ENCODE measurements around the gene FBXL7. TPM values are rescaled to one million over a fixed set of nuclear protein-coding genes. Genes with fewer than 3 reads are reported as not detected.

Gene FBXL7
- total and polyA plus RNA-seq, 2 donors (not counting 3 experiments of a cell fraction or from before 2014, with no cell fraction given): 23.5 to 32.2 TPM

- intact Hi-C loops (cut with micrococcal nuclease): no loop called here
- TF ChIP-seq FOS (IDR thresholded peaks at IDR 0.05; ENCODE audit: borderline replicate concordance, insufficient read depth, low read length): no peak
- no peak for TF ChIP-seq POLR2AphosphoS5 (IDR thresholded peaks at IDR 0.05; ENCODE audit: insufficient read depth, low read depth, low read length)
- no peak for TF ChIP-seq MAX (IDR thresholded peaks at IDR 0.05; ENCODE audit: insufficient read depth, insufficient read length)
- TF ChIP-seq MYC (IDR thresholded peaks at IDR 0.05; ENCODE audit: low read depth, low read length): no peak
- TF ChIP-seq POLR2A (IDR thresholded peaks at IDR 0.05; ENCODE audit: low read depth, low read length): no peak
- no peak for TF ChIP-seq JUN (IDR thresholded peaks at IDR 0.05; ENCODE audit: borderline replicate concordance, insufficient read depth, insufficient read length, low read depth)
- no peak for TF ChIP-seq EZH2 (IDR thresholded peaks at IDR 0.05; ENCODE audit: borderline replicate concordance, low read depth, low read length, severe bottlenecking)
- no peak for TF ChIP-seq GATA2 (IDR thresholded peaks at IDR 0.05; ENCODE audit: insufficient read depth, insufficient read length, low read depth, low read length)
- no peak for TF ChIP-seq CTCF (IDR thresholded peaks at IDR 0.05; ENCODE audit: extremely low read depth in 1 of 2, insufficient read depth in 1 of 2, low read depth in 1 of 2, low read length in 2 of 2)
- H3K27ac ChIP-seq (ENCODE audit: insufficient read depth, low read depth, low read length): no peak overlapping the region
- POLR2A ChIA-PET: no interaction called here
- H3K4me3 ChIP-seq (replicated peaks in 1 of 3; ENCODE audit: insufficient read depth in 1 of 3, low read depth in 1 of 3, low read length in 3 of 3): no peak overlapping the region
- FAIRE-seq (no peak), DNase-seq (ENCODE audit: low read depth, low spot score) (no peak)
- no peaks in the 10 kb centered on the region for H3K9me1 ChIP-seq (replicated peaks; ENCODE audit: control insufficient read depth, extremely low read depth, insufficient read depth, low read length)
- H3K4me2 ChIP-seq (ENCODE audit: insufficient read depth, low read length): no peak overlapping the region
- H3K79me2 ChIP-seq (ENCODE audit: control insufficient read depth, insufficient read depth, low read length): peaks cover 3% of the 10 kb centered on the region
- H3K27me3 ChIP-seq (ENCODE audit: control insufficient read depth in 2 of 2, insufficient read depth in 2 of 2, low read length in 2 of 2): no peaks in the 10 kb centered on the region
- H3K4me1 ChIP-seq (ENCODE audit: control insufficient read depth, extremely low read depth, insufficient read depth, low read length): no peaks in the 10 kb centered on the region
- H3K9me3 ChIP-seq (replicated peaks; ENCODE audit: control insufficient read depth, insufficient read depth, low read length): no peaks in the 10 kb centered on the region
- CTCF ChIA-PET: no interaction called here
- no peaks in the 10 kb centered on the region for H3K36me3 ChIP-seq (ENCODE audit: control insufficient read depth in 2 of 2, extremely low read depth in 1 of 2, insufficient read depth in 2 of 2, low read length in 2 of 2)
- BruUV-seq (replicated peaks): no TSS peak
- dilution Hi-C loops (cut with MboI; ENCODE audit: extremely low pct_ligation_motif_present, low sequenced_read_pairs): no loop called here
- peaks cover 3% of the 10 kb centered on the region for H4K20me1 ChIP-seq (replicated peaks; ENCODE audit: control insufficient read depth, extremely low read depth, insufficient read depth, low read length)
- no peak overlapping the region for H3K9ac ChIP-seq (replicated peaks; ENCODE audit: extremely low read depth, insufficient read depth, low read length)
- H2AFZ ChIP-seq (ENCODE audit: low read depth, low read length): no peak overlapping the region
Measured at GRCh38 chr5:15555176-15555575, 55.2 kb downstream of the FBXL7 start.

Measured in endothelial cell of umbilical vein (primary cell).